GM21447 (cell line): ENCODE data around the gene ZNF578.
"Not testable (repeated sequence)": the region's sequence is repeated elsewhere in the genome, so short reads cannot be mapped to it uniquely, and the experiment has no call there.

Experiments
- ATAC-seq: cut with Tn5 transposase; IDR thresholded peaks from one replicate; pipeline ENCODE4 v1.9.1; 2021; ENCODE audit not compliant: unreplicated experiment

ZNF578 gene

DNA sequence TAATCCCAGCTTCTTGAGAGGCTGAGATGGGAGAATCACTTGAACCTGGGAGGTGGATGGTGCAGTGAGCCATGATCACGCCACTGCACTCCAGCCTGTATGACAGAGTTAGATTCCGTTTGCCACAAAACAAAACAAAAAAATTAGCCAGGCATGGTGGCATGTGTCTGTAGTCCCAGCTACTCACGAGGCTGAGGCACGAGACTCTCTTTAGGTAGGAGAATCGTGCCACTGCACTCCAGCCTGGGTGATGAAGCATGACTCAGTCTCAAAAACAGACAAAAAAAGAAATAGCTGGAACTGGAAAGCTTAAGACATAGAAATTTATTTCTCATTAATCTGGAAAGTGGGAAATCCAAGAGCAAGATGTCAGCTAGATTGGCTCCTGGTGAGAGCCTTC, 53.9 kb downstream of the ZNF578 start:
- ATAC-seq, result no peak

DNA sequence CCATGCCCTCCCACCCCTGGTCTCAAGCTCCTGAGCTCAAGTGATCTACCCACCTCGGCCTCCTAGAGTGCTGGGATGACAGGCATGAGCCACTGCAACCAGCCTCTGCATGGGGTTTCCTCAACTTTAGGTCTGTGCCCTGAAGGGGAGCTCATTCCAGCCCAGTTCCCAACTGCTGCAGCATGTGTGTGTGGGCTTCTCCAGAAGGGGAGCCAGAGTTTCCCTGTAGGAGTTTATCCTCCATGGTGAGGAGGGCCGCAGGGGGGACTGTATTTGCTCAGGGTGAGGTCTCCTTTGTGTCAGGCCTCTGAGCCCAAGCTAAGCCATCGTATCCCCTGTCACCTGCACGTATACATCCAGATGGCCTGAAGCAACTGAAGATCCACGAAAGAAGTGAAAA, 62.8 kb downstream of the ZNF578 start:
- ATAC-seq, result no peak

DNA sequence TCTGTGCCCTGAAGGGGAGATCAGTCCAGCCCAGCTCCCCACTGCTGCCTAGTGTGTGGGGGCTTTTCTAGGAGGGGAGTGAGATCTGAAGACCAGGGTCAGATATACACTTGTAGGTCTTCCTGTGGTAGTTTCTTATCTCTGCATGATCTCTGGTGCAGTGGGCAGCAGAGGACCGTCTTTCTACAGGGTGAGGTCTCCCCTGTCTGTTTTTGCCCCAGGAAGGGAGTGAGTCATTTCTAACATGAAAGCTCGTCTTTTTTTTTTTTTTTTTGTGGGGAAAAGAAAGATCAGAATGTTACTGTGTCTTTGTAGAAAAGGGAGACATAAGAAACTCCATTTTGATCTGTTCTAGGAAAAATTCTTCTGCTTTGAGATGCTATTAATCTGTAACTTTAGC, 65.3 kb downstream of the ZNF578 start:
- ATAC-seq, result no peak

DNA sequence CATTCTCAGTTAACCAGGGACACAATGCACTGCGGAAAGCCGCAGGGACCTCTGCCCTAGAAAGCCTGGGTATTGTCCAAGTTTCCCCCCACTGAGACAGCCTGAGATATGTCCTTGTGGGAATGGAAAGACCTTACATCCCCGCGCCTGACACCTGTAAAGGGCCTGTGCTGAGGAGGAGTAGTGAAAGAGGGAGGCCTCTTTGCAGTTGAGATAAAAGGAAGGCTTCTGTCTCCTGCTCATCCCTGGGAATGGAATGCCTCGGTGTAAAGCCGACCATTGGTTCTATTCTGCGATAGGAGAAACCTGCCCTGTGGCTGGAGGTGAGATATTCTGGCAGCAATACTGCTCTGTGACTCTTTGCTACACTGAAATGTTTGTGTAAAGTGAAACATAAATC, 65.8 kb downstream of the ZNF578 start:
- ATAC-seq, result not testable (repeated sequence)

DNA sequence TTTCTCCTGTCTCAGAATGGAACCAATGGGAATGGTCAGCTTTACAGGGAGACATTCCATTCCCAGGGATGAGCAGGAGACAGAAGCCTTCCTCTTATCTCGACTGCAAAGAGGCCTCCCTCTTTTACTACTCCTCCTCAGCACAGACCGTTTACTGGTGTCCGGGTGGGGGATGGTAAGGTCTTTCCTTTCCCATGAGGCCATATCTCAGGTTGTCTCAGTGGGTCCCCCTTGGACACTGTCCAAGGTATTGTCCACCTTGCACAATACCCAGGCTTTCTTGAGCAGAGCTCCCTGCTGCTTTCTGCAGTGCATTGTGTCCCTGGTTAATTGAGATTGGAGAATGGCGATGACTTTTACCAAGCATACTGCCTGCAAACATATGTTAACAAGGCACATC, 66.7 kb downstream of the ZNF578 start:
- no peak for ATAC-seq

DNA sequence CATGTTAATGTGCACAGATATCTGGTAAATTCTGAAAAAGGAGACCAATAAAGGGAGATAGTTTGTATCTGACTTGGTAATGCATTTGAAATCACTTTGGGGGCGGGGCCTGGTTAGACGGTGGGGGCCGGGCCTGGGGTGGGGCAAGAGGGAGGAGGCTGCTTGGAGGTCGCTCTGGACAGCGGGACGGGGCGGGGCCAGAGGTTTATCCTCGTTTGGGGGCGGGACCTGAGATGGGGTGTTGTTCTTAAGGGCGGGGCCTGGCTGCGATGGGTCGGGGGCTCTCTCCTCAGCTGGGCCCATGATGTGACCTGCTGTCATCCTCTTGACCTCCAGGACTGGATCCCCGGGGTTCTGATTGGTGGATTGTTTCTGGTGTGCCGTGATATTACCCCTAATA, 69.2 kb downstream of the ZNF578 start:
- ATAC-seq, result no peak

DNA sequence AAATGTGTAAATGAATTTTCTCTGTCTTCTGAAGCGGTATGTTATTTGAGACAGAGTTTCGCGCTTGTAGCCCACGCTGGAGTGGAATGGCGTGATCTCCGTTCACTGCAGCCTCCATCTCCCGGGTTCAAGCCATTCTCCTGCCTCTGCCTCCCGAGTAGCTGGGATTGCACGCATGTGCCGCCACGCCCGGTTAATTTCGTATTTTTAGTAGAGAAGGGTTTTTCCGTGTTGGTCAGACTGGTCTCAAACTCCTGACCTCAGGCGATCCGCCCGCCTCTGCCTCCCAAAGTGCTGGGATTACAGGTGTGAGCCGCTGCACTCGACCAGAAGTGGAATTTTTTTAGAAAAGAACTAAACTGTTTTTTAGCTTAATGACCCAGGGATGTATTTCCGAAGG, 70.7 kb downstream of the ZNF578 start:
- no peak for ATAC-seq

DNA sequence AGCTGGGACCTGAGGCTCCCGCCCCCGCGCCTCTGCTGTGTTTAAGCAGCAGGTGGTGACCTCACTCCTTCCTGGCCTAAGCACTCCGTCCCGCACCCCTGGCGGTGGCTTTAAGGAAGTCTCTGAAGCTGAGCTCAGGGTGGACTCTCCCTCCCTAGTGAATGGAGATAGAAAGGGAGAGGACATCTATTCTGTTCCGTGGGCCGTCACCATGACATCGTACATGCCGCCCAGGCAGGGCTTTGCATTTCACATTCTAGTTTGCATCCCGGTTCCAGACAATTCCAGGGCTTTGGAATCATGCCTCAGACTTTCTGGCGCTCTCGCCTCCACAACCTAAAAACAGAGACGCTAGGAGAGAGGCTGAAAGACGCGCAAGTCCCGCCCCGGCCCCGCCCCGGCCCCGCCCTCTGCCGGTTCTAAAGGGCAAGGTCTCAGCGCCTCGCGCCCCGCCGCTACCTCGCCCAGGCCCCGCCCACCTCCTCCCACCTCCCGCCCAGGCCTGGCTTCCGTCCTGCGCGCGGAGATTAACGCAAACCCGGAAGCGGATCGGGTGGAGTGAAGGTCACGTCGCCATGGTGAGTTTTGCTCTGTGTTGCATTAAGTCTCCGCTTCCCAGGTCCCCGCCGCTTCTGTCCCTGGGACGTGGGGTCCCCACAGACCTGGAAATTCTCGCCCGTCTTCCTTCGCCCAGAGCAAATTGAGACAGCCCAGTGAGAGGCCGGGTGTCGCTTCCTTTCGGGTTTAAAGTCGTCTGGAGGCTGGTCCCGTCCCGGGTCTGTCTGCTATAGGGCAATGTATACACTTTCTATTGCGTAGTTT, 74.0 kb downstream of the ZNF578 start, which contains the start of gene ZNF808:
Gene ZNF808, plus strand, starts transcription at position 535 of the 822 bp plus-strand sequence. CDS start 15,617 bp downstream, outside the sequence.
- peak; percentile 82 for ATAC-seq

DNA sequence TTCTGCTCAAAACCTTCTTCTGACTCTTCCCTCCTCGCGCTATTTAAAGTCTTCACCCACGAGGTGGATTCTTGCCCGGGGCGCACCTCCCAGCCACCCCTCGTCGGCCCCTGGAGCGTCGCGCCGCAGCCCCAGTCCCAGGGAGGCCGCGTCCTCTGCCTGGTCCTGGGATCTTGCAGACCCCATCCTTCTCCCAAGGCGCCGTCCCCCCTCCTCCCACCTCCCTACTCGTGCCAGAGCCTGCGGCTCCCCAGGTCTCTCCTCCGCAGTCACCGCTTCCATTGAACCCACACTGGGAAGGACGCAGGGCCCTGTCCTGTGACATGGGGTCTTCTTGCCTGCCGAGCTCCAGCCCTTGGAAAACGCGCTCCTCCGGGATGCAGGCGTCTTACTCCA, 74.6 kb downstream of the ZNF578 start:
- ATAC-seq, result no peak

DNA sequence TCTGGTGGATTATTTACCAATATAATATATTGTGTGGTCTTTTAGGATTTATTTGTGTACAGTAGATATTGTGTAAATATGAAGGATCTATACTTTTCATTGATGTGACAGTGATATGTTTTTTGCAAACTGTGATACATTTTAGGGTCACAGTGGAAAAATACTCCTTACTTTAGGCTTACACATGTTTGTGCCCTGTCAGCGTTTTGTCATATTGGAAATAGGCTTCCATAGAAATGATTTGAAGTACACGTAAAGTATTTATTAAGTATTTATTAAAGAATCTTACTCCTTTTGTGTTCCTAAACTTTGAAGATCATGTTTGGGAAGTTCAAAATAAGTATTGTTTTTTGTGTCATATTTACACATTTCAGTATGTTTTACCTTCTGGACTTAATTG, 79.1 kb downstream of the ZNF578 start:
- ATAC-seq, result no peak

DNA sequence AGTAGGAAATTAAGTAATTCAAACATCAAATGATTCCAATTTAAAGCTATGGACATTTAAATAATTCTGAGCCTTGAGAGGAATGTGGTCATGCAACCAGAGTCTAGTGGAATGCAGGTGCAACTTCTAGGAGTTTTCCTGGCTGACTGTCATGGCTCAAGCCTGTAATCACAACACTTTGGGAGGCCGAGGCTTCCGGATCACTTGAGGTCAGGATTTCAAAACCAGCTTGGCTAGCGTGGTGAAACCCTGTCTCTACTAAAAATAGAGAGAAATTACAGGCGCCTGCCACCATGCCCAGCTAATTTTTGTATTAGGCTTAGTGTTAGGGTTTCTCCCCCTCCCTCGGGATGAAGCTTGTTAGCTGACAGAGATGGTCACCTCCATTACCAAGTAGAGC, 80.5 kb downstream of the ZNF578 start:
- no peak for ATAC-seq

DNA sequence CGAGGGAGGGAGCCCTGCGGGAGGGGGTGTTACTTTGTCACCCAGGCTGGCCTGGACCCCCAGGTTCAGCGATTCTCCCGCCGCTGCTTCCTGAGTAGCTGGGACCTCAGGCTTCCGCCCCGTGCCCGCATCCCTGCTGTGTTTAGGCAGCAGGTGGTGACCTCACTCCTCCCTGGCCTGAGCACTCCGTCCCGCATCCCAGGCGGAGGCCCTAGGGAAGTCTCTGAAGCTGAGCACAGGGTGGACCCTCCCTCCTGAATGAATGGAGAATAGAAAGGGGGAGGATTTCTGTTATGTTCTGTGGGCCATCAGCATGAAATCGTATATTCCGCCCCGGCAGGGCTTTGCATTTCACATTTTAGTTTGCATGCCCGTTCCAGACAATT, 82.0 kb downstream of the ZNF578 start:
- ATAC-seq, result not testable (repeated sequence)

DNA sequence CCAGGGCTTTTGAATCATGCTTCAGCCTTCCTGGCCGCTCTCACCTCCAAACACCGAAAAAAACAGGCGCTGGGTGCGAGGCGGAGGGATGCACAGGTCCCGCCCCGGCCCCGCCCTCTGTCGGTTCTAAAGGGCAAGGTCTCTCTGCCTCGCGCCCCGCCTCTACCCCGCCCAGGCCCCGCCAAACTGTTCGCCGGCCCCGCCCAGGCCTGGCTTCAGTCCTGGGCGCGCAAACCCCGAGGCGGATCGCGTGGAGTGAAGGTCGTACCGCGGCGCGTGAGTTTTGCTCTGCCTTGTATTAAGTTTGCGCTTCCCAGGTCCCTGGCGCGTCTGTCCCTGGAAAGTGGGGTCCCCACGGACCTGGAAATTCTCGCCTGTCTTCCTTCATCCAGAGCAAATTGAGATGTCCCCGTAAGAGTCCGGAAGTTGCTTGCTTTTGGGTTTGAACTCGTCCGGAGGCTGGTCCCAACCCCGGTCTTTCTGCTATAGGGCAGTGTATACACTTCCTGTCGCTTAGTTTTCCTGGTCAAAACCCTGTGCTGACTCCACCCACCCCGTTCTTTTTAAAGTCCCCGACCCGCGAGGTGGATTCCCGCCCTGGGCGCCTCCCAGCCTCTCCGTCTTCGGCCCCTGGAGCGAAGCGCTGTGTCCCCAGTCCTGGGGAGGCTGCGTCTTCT, 82.6 kb downstream of the ZNF578 start:
- ATAC-seq, result peak; percentile 86

DNA sequence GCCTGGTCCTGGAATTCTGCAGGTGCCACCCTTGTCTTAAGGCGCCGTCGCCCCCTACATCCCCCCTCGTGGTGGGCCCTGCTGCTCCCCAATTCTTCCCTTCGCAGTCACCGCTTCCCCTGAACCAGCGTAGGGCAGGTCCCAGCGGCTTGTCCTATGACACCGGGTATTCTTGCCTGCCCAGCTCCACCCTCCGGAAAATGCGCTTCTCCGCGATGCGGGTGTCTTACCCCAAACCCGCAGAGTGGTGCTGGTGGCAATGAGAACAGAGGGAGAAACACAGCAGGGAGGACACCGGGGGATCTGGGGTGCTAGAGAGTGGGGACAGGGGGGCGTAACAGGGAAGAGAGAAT, 83.1 kb downstream of the ZNF578 start:
- ATAC-seq, result peak; percentile 21

DNA sequence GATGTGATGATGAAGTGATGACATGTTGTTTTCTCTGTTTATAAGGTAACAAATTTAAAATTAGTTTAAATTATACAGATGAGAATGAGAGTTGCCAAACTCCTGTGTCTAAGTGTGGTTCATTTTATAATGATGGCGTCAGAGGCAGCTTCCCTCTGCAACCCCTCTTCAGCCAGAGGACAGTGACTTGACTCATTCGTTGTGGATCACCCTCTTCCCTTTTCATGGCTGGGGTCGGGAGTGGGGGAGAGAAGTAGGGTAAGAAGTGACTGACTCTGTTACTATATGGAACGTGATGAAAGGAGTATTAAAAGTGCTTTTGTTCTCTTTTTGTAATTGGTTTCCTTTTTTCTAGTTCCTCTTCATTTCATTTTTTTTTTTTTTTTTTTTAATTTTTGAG, 85.5 kb downstream of the ZNF578 start:
- not testable (repeated sequence) for ATAC-seq

DNA sequence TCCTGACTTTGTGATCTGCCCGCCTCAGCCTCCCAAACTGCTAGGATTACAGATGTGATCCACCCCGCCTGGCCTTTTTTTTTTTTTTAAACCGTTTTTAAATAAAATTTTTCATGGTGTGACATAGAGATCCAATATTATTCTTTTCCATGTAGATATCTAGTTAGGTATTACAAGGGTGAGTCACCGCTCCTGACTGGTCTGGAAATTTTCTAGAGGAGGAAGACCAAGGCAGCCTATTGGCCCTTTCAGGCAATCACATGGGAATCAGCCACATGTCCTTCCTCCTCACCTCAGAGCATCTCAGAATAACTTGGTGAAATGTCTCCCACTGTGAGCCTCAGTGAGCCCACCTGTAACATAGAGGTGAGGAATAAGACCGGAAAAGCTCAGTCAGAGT, 87.8 kb downstream of the ZNF578 start:
- not testable (repeated sequence) for ATAC-seq

DNA sequence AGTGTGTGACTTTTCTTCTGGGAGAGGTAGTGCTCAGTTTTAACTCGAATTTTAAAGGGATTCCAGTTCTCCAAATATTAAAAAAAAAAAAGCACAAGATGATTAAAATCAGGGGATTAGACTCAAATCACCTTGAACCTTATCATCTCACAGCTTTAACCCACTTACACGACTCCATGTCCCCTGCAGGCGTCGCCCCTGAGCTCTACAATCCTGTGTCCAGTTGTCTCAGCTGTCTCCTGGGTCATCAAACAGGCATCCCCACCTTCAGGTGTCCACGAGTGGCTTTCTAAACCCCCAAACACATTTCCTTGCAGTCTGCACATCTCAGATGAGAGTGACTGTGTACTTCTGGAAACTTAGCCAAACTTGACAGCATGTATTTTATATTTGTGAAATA, 88.3 kb downstream of the ZNF578 start:
- ATAC-seq, result no peak

DNA sequence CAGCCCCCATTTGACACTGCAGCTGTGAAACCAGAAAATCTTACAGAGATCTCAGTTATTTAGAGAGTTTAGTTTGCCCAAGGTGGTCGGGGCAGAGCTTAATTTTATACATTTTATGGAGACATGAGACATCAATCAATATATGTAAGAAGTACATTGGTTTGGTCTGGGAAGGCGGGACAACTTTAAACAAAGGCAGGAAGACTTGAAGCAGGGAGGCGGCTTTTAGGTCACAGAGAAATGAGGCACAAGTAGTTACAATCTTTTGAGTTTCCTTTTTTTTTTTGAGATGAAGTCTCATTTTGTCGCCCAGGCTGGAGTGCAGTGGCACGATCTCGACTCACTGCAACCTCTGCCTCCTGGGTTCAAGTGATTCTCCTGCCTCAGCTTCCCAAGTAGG, 89.2 kb downstream of the ZNF578 start:
- ATAC-seq, result not testable (repeated sequence)

DNA sequence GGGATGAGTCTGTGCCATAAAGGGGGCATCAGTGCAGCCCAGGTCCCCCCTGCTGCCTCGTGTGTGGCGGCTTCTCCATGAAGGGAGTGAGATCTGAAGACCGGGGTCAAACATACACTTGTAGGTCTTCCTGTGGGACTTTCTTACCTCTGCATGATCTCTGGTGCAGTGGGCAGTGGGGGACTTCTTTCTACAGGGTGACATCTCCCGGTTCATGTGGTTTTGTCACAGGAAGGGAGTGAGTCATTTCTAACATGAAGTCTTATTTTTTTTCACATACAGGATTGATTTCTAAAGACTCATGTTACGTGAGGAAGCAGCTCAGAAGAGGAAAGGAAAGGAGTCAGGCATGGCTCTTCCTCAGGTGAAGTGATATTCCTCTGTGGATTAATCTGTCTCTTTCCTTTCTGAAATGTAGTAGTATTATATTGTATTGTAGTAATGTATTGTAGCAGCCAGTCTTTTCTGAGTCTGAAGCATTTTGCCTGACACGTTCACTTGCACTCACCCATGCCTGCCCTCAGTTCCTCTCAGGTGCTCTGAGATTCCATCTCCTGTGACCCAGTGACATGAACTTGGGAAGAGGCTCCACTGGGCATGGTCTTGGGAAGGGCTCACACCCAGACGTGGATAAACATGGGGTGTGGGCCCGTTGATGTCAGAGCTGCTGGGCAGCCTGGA, 89.8 kb downstream of the ZNF578 start:
- ATAC-seq, result no peak

DNA sequence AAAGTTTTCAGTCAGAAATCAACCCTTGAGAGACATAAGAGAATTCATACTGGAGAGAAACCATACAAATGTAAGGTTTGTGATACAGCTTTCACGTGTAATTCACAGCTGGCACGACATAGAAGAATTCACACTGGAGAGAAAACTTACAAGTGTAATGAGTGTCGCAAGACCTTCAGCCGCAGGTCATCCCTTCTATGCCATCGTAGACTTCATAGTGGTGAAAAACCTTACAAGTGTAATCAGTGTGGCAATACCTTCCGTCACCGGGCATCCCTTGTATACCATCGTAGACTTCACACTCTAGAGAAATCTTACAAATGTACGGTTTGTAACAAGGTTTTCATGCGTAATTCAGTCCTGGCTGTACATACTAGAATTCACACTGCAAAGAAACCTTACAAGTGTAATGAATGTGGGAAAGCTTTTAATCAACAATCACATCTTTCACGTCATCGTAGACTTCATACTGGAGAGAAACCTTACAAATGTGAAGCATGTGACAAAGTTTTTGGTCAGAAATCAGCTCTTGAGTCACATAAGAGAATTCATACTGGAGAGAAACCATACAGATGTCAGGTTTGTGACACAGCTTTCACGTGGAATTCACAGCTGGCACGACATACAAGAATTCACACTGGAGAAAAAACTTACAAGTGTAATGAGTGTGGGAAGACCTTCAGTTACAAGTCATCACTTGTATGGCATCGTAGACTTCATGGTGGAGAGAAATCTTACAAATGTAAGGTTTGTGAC, 101.0 kb downstream of the ZNF578 start:
- ATAC-seq, result no peak
